Gastroesophageal sphincter (tissue), 4 donors: ENCODE measurements around the gene KANK4. TPM values are rescaled to one million over a fixed set of nuclear protein-coding genes. Genes with fewer than 3 reads are reported as not detected.
"Not testable (repeated sequence)": the region's sequence is repeated elsewhere in the genome, so short reads cannot be mapped to it uniquely, and the experiment has no call there.

Experiments
- ATAC-seq: fragments of 150-250 bp; one replicate; pipeline ENCODE4 v1.9.1; 2016; ENCODE audit warnings: mild to moderate bottlenecking, moderate library complexity
- H3K27ac ChIP-seq, 4 donors: fragments of 200-600 bp; sonication (generic) in 3 of 4; 1 replicate in 3 of 4; 2 replicates in 1 of 4; pipeline ENCODE4 v1.5.1; 2016 to 2019
- H3K27me3 ChIP-seq: fragments of 200-600 bp; sonication (generic); one replicate; pipeline ENCODE4 v1.5.1; 2019
- H3K36me3 ChIP-seq, 2 donors: fragments of 200-600 bp; sonication (generic); one replicate each; pipeline ENCODE4 v1.5.1; 2019; ENCODE audit warnings: control low read depth in 1 of 2
- H3K4me1 ChIP-seq, 3 donors: fragments of 200-600 bp; sonication (generic); 1 replicate in 2 of 3; 2 replicates in 1 of 3; pipeline ENCODE4 v1.5.1; 2016 to 2019; ENCODE audit warnings: control low read depth in 2 of 3
- H3K4me3 ChIP-seq, 2 donors: fragments of 200-600 bp; sonication (generic); one replicate each; pipeline ENCODE4 v1.5.1; 2019; ENCODE audit warnings: mild to moderate bottlenecking in 1 of 2, moderate library complexity in 1 of 2
- H3K9me3 ChIP-seq, 3 donors: fragments of 200-600 bp; sonication (generic); one replicate each; pipeline ENCODE4 v1.5.1; 2017 to 2019; ENCODE audit warnings: control low read depth in 2 of 3
- EP300 ChIP-seq: sonication (generic); formaldehyde crosslinking; IDR thresholded peaks from one replicate; pipeline ENCODE4 v1.6.1; 2017; ENCODE audit warnings: antibody characterized with exemption, mild to moderate bottlenecking
- POLR2A ChIP-seq, 2 donors: fragments of 450-650 bp; IDR thresholded peaks; one replicate each; pipeline ENCODE4 v1.6.1; 2017; ENCODE audit warnings: antibody characterized with exemption in 2 of 2, mild to moderate bottlenecking in 2 of 2, moderate library complexity in 1 of 2
- POLR2AphosphoS5 ChIP-seq: sonication (generic); formaldehyde crosslinking; IDR thresholded peaks from one replicate; pipeline ENCODE4 v1.6.1; 2017; ENCODE audit warnings: antibody characterized with exemption
- WGBS, 2 donors: methylation state at CpG; one replicate each; pipeline ENCODE4 v1.1.5; 2018; ENCODE audit warnings: low coverage in 1 of 2; 5-methylcytosine and 5-hydroxymethylcytosine counted together
- total RNA-seq, 4 donors: library from RNA; depleted of rRNA; stranded (reverse); fragments of >200 nt; gene quantifications; one replicate each; pipeline ENCODE4 v1.1.0, GENCODE V29; 2016
- TF ChIP-seq, protein P1 (sequence below), 4 experiments: fragments of 200-600 bp in 2 of 4; fragments of 450-650 bp in 2 of 4; sonication (generic) in 1 of 4; IDR thresholded peaks; one replicate each; pipeline ENCODE4 v1.5.1; 2017 to 2019; ENCODE audit warnings: antibody characterized with exemption in 4 of 4, mild to moderate bottlenecking in 2 of 4, moderate library complexity in 2 of 4

Gene KANK4
- total RNA-seq, 4 donors from 2014 or later = 0.16 to 0.73 (median 0.29) TPM

DNA sequence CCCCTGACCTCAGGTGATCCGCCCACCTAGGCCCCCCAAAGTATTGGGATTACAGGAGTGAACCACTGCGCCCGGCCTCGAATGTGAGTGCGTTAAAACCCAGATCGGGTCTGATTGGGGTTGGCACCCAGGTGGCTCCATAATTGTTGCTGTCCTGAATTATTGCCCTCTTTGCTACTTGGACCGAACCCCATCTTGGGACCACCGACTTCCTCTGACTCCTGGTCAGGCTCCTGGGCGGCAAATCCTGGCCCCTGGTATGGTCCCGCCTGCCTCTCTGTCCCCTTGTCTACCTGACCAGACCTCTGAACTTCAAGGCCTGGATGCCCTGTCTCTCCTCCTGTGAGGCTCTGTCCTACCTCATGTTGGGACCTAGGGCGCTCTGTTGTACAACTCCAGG, 91.7 kb downstream of the KANK4 start:
- Histone ChIP-seq H3K27me3 (peaks cover 13% of the 10 kb centered on the region), H3K4me3 (no peak overlapping the region), H3K36me3 (no peaks in the 10 kb centered on the region), H3K9me3 (no peaks in the 10 kb centered on the region), H3K27ac (no peak overlapping the region), H3K4me1 (no peaks in the 10 kb centered on the region)
- TF ChIP-seq POLR2A (IDR thresholded peaks at IDR 0.05) = no peak
- no peak for TF ChIP-seq POLR2AphosphoS5
- TF ChIP-seq, protein P1, sequence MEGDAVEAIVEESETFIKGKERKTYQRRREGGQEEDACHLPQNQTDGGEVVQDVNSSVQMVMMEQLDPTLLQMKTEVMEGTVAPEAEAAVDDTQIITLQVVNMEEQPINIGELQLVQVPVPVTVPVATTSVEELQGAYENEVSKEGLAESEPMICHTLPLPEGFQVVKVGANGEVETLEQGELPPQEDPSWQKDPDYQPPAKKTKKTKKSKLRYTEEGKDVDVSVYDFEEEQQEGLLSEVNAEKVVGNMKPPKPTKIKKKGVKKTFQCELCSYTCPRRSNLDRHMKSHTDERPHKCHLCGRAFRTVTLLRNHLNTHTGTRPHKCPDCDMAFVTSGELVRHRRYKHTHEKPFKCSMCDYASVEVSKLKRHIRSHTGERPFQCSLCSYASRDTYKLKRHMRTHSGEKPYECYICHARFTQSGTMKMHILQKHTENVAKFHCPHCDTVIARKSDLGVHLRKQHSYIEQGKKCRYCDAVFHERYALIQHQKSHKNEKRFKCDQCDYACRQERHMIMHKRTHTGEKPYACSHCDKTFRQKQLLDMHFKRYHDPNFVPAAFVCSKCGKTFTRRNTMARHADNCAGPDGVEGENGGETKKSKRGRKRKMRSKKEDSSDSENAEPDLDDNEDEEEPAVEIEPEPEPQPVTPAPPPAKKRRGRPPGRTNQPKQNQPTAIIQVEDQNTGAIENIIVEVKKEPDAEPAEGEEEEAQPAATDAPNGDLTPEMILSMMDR (IDR thresholded peaks at IDR 0.05) = no peak
- no peak for TF ChIP-seq EP300
- no peak for ATAC-seq
- WGBS, 2 donors = 50% methylated on average over 2 of the region's 11 CpGs

DNA sequence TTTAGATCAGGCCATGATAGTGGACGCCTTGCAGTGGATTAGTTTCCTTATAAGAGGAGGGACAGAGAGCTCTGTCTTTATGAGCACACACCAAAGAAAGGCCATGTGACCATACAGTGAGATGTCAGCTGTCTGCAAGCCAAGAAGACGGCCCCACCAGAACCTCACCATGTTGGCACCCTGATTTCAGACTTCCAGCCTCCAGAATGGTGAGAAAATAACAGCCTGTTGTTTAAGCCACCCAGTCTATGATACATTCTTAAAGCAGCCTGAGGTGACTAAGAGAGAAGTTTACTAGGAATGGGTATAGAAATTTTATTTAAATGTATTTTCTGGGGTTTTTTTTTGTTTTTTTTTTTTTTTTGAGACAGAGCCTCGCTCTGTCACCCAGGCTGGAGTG, 95.1 kb downstream of the KANK4 start:
- 61 to 75% methylated on average over 1 to 2 of the region's 3 CpGs for WGBS, 2 donors
- TF ChIP-seq POLR2AphosphoS5 (no peak), EP300 (no peak), POLR2A (IDR thresholded peaks at IDR 0.05) (no peak)
- TF ChIP-seq, protein P1 (IDR thresholded peaks at IDR 0.05) = no peak
- no peaks in the 10 kb centered on the region for H3K4me1 ChIP-seq
- no peak overlapping the region for H3K4me3 ChIP-seq
- peaks cover 8% of the 10 kb centered on the region for H3K27me3 ChIP-seq
- H3K27ac ChIP-seq = no peak overlapping the region
- no peaks in the 10 kb centered on the region for H3K9me3 ChIP-seq
- no peak for ATAC-seq
- no peaks in the 10 kb centered on the region for H3K36me3 ChIP-seq

DNA sequence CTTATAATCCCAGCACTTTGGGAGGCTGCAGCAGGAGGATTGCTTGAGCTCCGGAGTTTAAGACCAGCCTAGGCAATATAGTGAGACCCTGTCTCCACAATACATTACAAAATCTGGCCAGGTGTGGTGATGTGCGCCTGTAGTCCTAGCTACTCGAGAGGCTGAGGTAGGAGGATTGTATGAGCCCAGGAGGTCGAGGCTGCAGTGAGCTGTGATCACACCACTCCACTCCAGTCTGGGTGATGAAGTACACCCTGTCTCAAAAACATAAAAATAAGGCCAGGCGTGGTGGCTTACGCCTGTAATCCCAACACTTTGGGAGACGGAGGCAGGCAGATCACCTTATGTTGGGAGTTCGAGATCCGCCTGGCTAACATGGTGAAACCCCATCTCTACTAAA, 96.9 kb downstream of the KANK4 start:
- Histone ChIP-seq H3K4me1 (no peaks in the 10 kb centered on the region), H3K9me3 (no peaks in the 10 kb centered on the region), H3K27ac (no peak overlapping the region), H3K4me3 (no peak overlapping the region), H3K27me3 (no peaks in the 10 kb centered on the region), H3K36me3 (no peaks in the 10 kb centered on the region)
- TF ChIP-seq EP300 (no peak), POLR2AphosphoS5 (no peak), POLR2A (IDR thresholded peaks at IDR 0.05) (no peak)
- TF ChIP-seq, protein P1 (IDR thresholded peaks at IDR 0.05) = no peak
- no peak for ATAC-seq
- WGBS, 2 donors = 67 to 72% methylated on average over 1 to 5 of the region's 9 CpGs

DNA sequence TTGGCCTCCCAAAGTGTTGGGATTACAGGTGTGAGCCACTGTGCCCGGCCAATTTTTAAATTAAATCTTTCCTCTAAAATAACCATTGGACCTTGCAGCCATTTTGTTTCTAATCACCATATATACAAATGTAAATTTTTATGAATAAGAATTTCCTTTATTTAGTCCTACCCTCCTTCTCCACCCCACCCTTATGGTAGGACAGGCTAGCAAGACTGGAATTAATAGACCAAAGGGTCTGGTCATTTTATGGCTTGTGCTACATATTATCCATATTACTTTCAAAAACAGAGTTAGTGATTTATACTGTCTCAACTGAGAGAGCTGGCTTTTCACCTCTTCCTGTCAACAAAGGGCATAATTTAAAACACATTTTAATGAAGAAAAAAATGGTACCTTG, 98.1 kb downstream of the KANK4 start:
- H3K36me3 ChIP-seq = no peaks in the 10 kb centered on the region
- H3K4me3 ChIP-seq = no peak overlapping the region
- H3K4me1 ChIP-seq = no peaks in the 10 kb centered on the region
- H3K9me3 ChIP-seq = no peaks in the 10 kb centered on the region
- 100% methylated on average over 1 of the region's 1 CpG for WGBS, 2 donors
- H3K27ac ChIP-seq = no peak overlapping the region
- H3K27me3 ChIP-seq = no peaks in the 10 kb centered on the region
- no peak for ATAC-seq
- TF ChIP-seq EP300 (no peak), POLR2A (IDR thresholded peaks at IDR 0.05) (no peak), POLR2AphosphoS5 (no peak)
- TF ChIP-seq, protein P1 (IDR thresholded peaks at IDR 0.05) = no peak

DNA sequence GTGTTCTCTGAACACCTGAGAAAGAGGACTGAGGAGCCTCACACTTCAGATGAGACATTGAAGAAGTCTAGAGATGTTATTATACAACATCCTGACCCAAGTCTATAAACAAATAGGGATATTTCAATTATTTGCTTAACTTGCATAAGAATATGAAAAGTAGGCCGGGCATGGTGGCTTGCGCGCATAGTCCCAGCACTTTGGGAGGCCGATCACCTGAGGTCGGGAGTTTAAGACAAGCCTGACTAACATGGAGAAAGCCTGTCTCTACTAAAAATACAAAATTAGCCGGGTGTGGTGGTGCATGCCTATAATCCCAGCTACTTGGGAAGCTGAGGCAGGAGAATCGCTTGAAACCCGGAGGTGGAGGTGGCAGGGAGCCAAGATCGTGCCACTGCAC, 98.8 kb downstream of the KANK4 start:
- not testable (repeated sequence) for H3K9me3 ChIP-seq, ATAC-seq, H3K4me1 ChIP-seq, H3K27ac ChIP-seq, H3K27me3 ChIP-seq, H3K36me3 ChIP-seq, H3K4me3 ChIP-seq
- WGBS, 2 donors = 88 to 94% methylated on average over 6 to 9 of the region's 9 CpGs

DNA sequence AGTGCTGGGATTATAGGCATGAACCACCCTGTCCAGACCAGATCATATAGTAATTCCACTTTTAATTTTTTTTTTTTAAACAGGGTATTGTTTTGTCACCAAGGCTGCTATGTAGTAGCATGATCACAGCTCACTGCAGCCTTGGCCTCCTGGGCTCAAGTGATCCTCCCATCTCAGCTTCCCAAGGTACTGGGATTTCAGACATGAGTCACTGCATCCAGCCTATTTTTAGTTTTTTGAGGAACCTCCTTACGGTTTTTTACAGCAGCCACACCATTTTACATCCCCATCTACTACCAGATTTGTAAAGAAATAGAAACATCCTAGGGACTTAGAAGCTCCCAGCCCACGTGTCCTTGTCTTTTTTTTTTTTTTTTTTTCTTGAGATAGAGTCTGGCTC, 100.6 kb downstream of the KANK4 start:
- Histone ChIP-seq H3K9me3 (no peaks in the 10 kb centered on the region), H3K27me3 (no peaks in the 10 kb centered on the region), H3K4me1 (no peaks in the 10 kb centered on the region), H3K36me3 (no peaks in the 10 kb centered on the region), H3K4me3 (no peak overlapping the region), H3K27ac (no peak overlapping the region)
- no peak for TF ChIP-seq POLR2A (IDR thresholded peaks at IDR 0.05)
- no peak for TF ChIP-seq EP300
- TF ChIP-seq, protein P1 (IDR thresholded peaks at IDR 0.05) = no peak
- TF ChIP-seq POLR2AphosphoS5 = no peak
- no peak for ATAC-seq
- WGBS, 2 donors = 70 to 84% methylated on average over 1 to 2 of the region's 2 CpGs
